Measurements from ENCODE around the gene MINDY4B.
"Not testable (repeated sequence)": the region's sequence is repeated elsewhere in the genome, so short reads cannot be mapped to it uniquely, and the experiment has no call there.

The MINDY4B gene

GRCh38 chr3:150871192-150871591 is 34.0 kb downstream of the MINDY4B start:
- Histone ChIP-seq H3K27ac (ENCODE audit: low read depth, low read length) (no peak overlapping the region), H3K9me3 (ENCODE audit: low read length) (no peaks in the 10 kb centered on the region), H3K27me3 (ENCODE audit: control insufficient read depth in 1 of 2, insufficient read depth in 2 of 2, low read length in 2 of 2) (no peaks in the 10 kb centered on the region), H3K9ac (ENCODE audit: low read length) (no peak overlapping the region), H3K36me3 (ENCODE audit: insufficient read depth, low read length) (no peaks in the 10 kb centered on the region), H3K4me1 (ENCODE audit: insufficient read depth, low read length) (no peaks in the 10 kb centered on the region), H3K4me3 (ENCODE audit: low read depth in 1 of 2, low read length in 2 of 2) (no peak overlapping the region)

GRCh38 chr3:150870406-150870805 is 34.8 kb downstream of the MINDY4B start:
- H3K27ac ChIP-seq (ENCODE audit: low read depth, low read length) = no peak overlapping the region
- H3K36me3 ChIP-seq (ENCODE audit: insufficient read depth, low read length) = no peaks in the 10 kb centered on the region
- no peaks in the 10 kb centered on the region for H3K4me1 ChIP-seq (ENCODE audit: insufficient read depth, low read length)
- H3K4me3 ChIP-seq (ENCODE audit: low read depth in 1 of 2, low read length in 2 of 2) = no peak overlapping the region
- no peaks in the 10 kb centered on the region for H3K27me3 ChIP-seq (ENCODE audit: control insufficient read depth in 1 of 2, insufficient read depth in 2 of 2, low read length in 2 of 2)
- H3K9ac ChIP-seq (ENCODE audit: low read length) = no peak overlapping the region
- no peaks in the 10 kb centered on the region for H3K9me3 ChIP-seq (ENCODE audit: low read length)

GRCh38 chr3:150868282-150868681 is 37.0 kb downstream of the MINDY4B start:
- Histone ChIP-seq H3K9me3 (ENCODE audit: low read length) (no peaks in the 10 kb centered on the region), H3K27ac (ENCODE audit: low read depth, low read length) (no peak overlapping the region), H3K4me3 (ENCODE audit: low read depth in 1 of 2, low read length in 2 of 2) (no peak overlapping the region), H3K4me1 (ENCODE audit: insufficient read depth, low read length) (no peaks in the 10 kb centered on the region), H3K36me3 (ENCODE audit: insufficient read depth, low read length) (no peaks in the 10 kb centered on the region), H3K27me3 (ENCODE audit: control insufficient read depth in 1 of 2, insufficient read depth in 2 of 2, low read length in 2 of 2) (peaks cover 0 to 4% of the 10 kb centered on the region in 2 donors), H3K9ac (ENCODE audit: low read length) (no peak overlapping the region)

- Histone ChIP-seq H3K4me1 (ENCODE audit: insufficient read depth, low read length) (no peaks in the 10 kb centered on the region), H3K27ac (ENCODE audit: low read depth, low read length) (no peak overlapping the region), H3K27me3 (ENCODE audit: control insufficient read depth in 1 of 2, insufficient read depth in 2 of 2, low read length in 2 of 2) (peaks cover 0 to 4% of the 10 kb centered on the region in 2 donors), H3K4me3 (ENCODE audit: low read depth in 1 of 2, low read length in 2 of 2) (no peak overlapping the region), H3K36me3 (ENCODE audit: insufficient read depth, low read length) (no peaks in the 10 kb centered on the region), H3K9me3 (ENCODE audit: low read length) (no peaks in the 10 kb centered on the region), H3K9ac (ENCODE audit: low read length) (no peak overlapping the region)
Measured at GRCh38 chr3:150867434-150867833, 37.8 kb downstream of the MINDY4B start.

GRCh38 chr3:150863921-150864320 is 41.3 kb downstream of the MINDY4B start:
- H3K4me3 ChIP-seq (ENCODE audit: low read depth in 1 of 2, low read length in 2 of 2); H3K27me3 ChIP-seq (ENCODE audit: control insufficient read depth in 1 of 2, insufficient read depth in 2 of 2, low read length in 2 of 2); H3K27ac ChIP-seq (ENCODE audit: low read depth, low read length); H3K9ac ChIP-seq (ENCODE audit: low read length); H3K36me3 ChIP-seq (ENCODE audit: insufficient read depth, low read length); H3K9me3 ChIP-seq (ENCODE audit: low read length); H3K4me1 ChIP-seq (ENCODE audit: insufficient read depth, low read length): not testable (repeated sequence)

- Histone ChIP-seq H3K27me3 (ENCODE audit: control insufficient read depth in 1 of 2, insufficient read depth in 2 of 2, low read length in 2 of 2) (peaks cover 0 to 4% of the 10 kb centered on the region in 2 donors), H3K9ac (ENCODE audit: low read length) (no peak overlapping the region), H3K36me3 (ENCODE audit: insufficient read depth, low read length) (no peaks in the 10 kb centered on the region)
Measured at GRCh38 chr3:150861851-150862250, 43.4 kb downstream of the MINDY4B start.

GRCh38 chr3:150857936-150858335 is 47.3 kb downstream of the MINDY4B start:
- H3K9ac ChIP-seq (ENCODE audit: low read length); H3K4me3 ChIP-seq (ENCODE audit: low read depth in 1 of 2, low read length in 2 of 2); H3K9me3 ChIP-seq (ENCODE audit: low read length); H3K27me3 ChIP-seq (ENCODE audit: control insufficient read depth in 1 of 2, insufficient read depth in 2 of 2, low read length in 2 of 2); H3K27ac ChIP-seq (ENCODE audit: low read depth, low read length); H3K36me3 ChIP-seq (ENCODE audit: insufficient read depth, low read length); H3K4me1 ChIP-seq (ENCODE audit: insufficient read depth, low read length): not testable (repeated sequence)

More at GRCh38 chr3:150861851-150862250, 43.4 kb downstream of the MINDY4B start:
- Histone ChIP-seq H3K4me3 (ENCODE audit: low read depth in 1 of 2, low read length in 2 of 2) (no peak overlapping the region), H3K4me1 (ENCODE audit: insufficient read depth, low read length) (no peaks in the 10 kb centered on the region), H3K9me3 (ENCODE audit: low read length) (no peaks in the 10 kb centered on the region), H3K27ac (ENCODE audit: low read depth, low read length) (no peak overlapping the region)

- no peaks in the 10 kb centered on the region for H3K27me3 ChIP-seq (ENCODE audit: control insufficient read depth in 1 of 2, insufficient read depth in 2 of 2, low read length in 2 of 2)
- peaks cover 6% of the 10 kb centered on the region for H3K9me3 ChIP-seq (ENCODE audit: low read length)
- H3K4me1 ChIP-seq (ENCODE audit: insufficient read depth, low read length) = no peaks in the 10 kb centered on the region
- H3K27ac ChIP-seq (ENCODE audit: low read depth, low read length) = no peak overlapping the region
- no peak overlapping the region for H3K9ac ChIP-seq (ENCODE audit: low read length)
- no peak overlapping the region for H3K4me3 ChIP-seq (ENCODE audit: low read depth in 1 of 2, low read length in 2 of 2)
- H3K36me3 ChIP-seq (ENCODE audit: insufficient read depth, low read length) = no peaks in the 10 kb centered on the region
Measured at GRCh38 chr3:150850191-150850590, 55.0 kb downstream of the MINDY4B start.

GRCh38 chr3:150848864-150849263 is 56.4 kb downstream of the MINDY4B start:
- H3K27me3 ChIP-seq (ENCODE audit: control insufficient read depth in 1 of 2, insufficient read depth in 2 of 2, low read length in 2 of 2) = no peaks in the 10 kb centered on the region
- no peaks in the 10 kb centered on the region for H3K36me3 ChIP-seq (ENCODE audit: insufficient read depth, low read length)
- no peak overlapping the region for H3K4me3 ChIP-seq (ENCODE audit: low read depth in 1 of 2, low read length in 2 of 2)
- no peak overlapping the region for H3K27ac ChIP-seq (ENCODE audit: low read depth, low read length)
- no peak overlapping the region for H3K9ac ChIP-seq (ENCODE audit: low read length)
- no peaks in the 10 kb centered on the region for H3K4me1 ChIP-seq (ENCODE audit: insufficient read depth, low read length)
- peaks cover 6% of the 10 kb centered on the region for H3K9me3 ChIP-seq (ENCODE audit: low read length)

- Histone ChIP-seq H3K36me3 (ENCODE audit: insufficient read depth, low read length) (no peaks in the 10 kb centered on the region), H3K9me3 (ENCODE audit: low read length) (peaks cover 6% of the 10 kb centered on the region), H3K4me1 (ENCODE audit: insufficient read depth, low read length) (no peaks in the 10 kb centered on the region), H3K4me3 (ENCODE audit: low read depth in 1 of 2, low read length in 2 of 2) (no peak overlapping the region), H3K27me3 (ENCODE audit: control insufficient read depth in 1 of 2, insufficient read depth in 2 of 2, low read length in 2 of 2) (no peaks in the 10 kb centered on the region), H3K9ac (ENCODE audit: low read length) (no peak overlapping the region), H3K27ac (ENCODE audit: low read depth, low read length) (no peak overlapping the region)
Measured at GRCh38 chr3:150847433-150847832, 57.8 kb downstream of the MINDY4B start.

GRCh38 chr3:150844484-150844883 is 60.8 kb downstream of the MINDY4B start:
- Histone ChIP-seq H3K27me3 (ENCODE audit: control insufficient read depth in 1 of 2, insufficient read depth in 2 of 2, low read length in 2 of 2) (no peaks in the 10 kb centered on the region), H3K9me3 (ENCODE audit: low read length) (no peaks in the 10 kb centered on the region), H3K4me1 (ENCODE audit: insufficient read depth, low read length) (no peaks in the 10 kb centered on the region), H3K27ac (ENCODE audit: low read depth, low read length) (no peak overlapping the region), H3K36me3 (ENCODE audit: insufficient read depth, low read length) (no peaks in the 10 kb centered on the region), H3K9ac (ENCODE audit: low read length) (no peak overlapping the region), H3K4me3 (ENCODE audit: low read depth in 1 of 2, low read length in 2 of 2) (no peak overlapping the region)

GRCh38 chr3:150843241-150843640 is 62.0 kb downstream of the MINDY4B start:
- no peak overlapping the region for H3K27ac ChIP-seq (ENCODE audit: low read depth, low read length)

More at GRCh38 chr3:150843241-150843640, 62.0 kb downstream of the MINDY4B start:
- no peak overlapping the region for H3K9ac ChIP-seq (ENCODE audit: low read length)
- no peaks in the 10 kb centered on the region for H3K9me3 ChIP-seq (ENCODE audit: low read length)
- no peaks in the 10 kb centered on the region for H3K36me3 ChIP-seq (ENCODE audit: insufficient read depth, low read length)
- no peaks in the 10 kb centered on the region for H3K4me1 ChIP-seq (ENCODE audit: insufficient read depth, low read length)
- no peaks in the 10 kb centered on the region for H3K27me3 ChIP-seq (ENCODE audit: control insufficient read depth in 1 of 2, insufficient read depth in 2 of 2, low read length in 2 of 2)
- no peak overlapping the region for H3K4me3 ChIP-seq (ENCODE audit: low read depth in 1 of 2, low read length in 2 of 2)

Data from muscle layer of colon (tissue), 2 donors.